ENCODE results near the gene FRG2C. TPM values are rescaled to one million over a fixed set of nuclear protein-coding genes. Genes with fewer than 3 reads are reported as not detected.
"Not testable (repeated sequence)": the region's sequence is repeated elsewhere in the genome, so short reads cannot be mapped to it uniquely, and the experiment has no call there.

Gene FRG2C
- not detected in 2 replicates for total RNA-seq

GRCh38 chr3:75664028-75664427, at the start of gene FRG2C:
Gene FRG2C (plus strand): TSS chr3:75664328. CDS start chr3:75664380, 52 bp downstream.
- DNase-seq: not testable (repeated sequence)

GRCh38 chr3:75618666-75619305, 45.3 kb upstream of the FRG2C start:
- not testable (repeated sequence) for DNase-seq

DNA sequence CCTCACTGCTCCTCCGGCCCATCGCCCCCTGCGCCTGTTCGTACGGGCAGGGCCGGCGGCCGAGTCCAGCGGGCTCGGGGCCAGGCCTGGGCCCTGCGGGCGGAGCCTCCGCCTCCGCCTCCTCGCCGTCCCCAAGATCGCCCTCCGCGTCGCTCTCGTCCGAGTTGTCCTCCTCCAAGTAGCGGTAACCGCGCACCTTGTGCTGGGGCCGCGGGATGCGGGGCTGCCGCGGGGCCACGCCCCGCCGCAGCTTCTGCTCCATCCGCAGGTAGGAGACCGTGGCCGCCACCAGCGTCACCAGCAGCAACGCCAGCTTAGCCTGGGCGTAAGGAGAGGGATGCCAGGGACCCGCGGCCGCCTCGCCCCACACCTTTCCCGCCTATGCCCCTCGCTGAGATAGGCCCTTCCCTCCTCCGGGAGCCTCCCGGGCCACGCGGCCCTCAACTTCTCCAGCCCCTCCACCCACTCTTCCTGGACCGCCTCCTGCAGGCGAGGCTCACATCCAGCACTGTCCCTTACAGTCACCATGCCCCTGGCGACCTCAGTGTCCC, 44.6 kb upstream of the FRG2C start:
- not testable (repeated sequence) for DNase-seq

GRCh38 chr3:75621772-75622171, 42.4 kb upstream of the FRG2C start:
- DNase-seq: not testable (repeated sequence)

GRCh38 chr3:75623656-75624055, 40.5 kb upstream of the FRG2C start:
- DNase-seq: not testable (repeated sequence)

GRCh38 chr3:75630887-75631535, 33.1 kb upstream of the FRG2C start:
- not testable (repeated sequence) for DNase-seq

DNA sequence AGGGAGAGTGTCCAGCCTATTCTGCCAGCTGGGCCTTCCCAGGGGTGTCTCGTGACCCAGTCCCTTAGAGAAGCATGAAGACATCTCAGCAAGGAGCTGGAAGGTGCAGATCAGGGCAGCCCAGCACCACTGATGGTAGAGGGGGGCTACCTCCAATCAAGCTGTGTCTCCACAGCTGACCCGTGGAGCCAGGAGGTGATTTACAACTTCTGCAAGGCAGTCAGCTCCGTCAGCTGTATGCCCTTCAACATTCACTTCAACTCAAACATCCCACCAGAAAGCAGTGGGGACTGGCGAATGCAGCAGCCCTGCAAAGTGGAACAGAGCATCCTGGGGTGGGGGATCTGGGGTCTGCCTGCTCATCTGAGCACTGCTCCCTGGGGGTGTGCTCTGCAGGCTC, 32.6 kb upstream of the FRG2C start:
- DNase-seq: no peak

DNA sequence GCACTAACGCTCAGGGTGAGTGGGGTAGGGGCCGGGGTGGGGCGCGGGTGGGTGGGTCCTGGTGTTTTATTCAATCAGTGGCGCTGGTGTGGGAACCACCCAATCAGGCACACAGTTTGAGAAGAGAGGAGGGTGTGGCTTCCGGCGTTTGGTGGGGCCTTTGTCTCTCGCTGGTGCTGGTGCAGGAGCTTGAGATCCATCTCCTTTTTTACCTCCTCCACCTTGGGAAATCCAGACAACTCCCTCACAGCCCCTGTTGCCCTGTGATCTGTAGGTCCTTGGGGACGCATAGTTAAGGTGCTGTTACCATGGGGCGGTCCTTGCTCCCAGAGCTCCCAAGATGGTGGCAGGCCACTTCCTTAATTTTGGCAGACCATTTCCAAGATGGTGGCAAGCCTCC, 25.2 kb upstream of the FRG2C start:
- not testable (repeated sequence) for DNase-seq

DNA sequence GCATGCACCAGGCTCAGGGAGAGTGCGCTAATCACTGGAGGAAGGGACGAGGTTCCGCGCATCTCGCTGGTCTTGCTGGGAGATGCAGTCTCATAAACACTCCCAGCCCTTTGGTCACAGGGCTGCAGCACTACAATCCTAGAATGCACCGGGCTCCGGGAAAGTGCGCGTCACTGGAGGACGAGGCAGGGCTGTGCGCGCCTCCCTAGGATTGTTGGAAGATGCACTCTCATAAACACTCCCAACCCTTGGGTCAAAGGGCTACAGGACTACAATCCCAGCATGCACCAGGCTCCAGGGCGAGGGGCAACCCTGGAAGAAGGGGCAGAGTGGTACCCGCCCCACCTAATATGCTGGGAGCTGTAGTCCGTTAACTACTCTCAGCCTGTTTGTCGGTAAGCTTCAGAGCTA, 23.0 kb upstream of the FRG2C start:
- DNase-seq: peak; percentile 51

DNA sequence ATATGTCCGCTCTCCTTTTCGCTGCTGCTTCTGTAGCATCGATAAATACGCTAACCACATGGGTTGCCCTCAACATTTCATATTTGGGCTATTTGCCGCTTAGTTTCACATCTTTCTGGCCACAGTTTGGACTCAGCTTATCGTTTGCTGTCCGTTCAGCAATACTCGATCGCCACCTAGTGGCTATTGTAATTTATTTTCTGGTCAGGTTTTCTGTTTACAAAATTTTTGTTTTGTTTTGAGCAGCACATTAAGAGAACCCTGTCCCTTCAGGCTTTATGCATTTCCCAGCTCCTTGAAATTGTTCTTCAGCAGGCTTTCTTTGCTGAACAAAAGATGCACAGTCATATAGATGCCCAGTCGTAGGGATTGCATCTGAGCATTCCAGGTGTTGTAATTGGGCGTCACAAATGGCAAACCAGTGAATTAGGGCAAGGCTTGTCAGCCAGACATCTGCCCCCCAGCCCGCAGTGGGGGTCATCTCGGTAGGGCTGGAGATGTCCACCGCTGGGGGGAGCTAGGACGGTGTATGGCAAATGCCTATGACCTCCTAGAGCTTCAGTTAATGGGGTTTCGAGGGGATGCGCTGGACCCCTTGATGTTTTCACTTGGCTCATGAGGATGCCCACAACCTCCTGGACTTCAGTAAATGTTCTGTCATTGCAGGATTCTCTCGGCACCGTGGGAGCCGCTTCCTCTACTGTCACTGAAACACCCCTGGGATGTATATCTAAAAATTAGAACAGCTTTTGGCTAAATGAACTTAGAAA, 20.9 kb upstream of the FRG2C start:
- DNase-seq: peak; percentile 41

DNA sequence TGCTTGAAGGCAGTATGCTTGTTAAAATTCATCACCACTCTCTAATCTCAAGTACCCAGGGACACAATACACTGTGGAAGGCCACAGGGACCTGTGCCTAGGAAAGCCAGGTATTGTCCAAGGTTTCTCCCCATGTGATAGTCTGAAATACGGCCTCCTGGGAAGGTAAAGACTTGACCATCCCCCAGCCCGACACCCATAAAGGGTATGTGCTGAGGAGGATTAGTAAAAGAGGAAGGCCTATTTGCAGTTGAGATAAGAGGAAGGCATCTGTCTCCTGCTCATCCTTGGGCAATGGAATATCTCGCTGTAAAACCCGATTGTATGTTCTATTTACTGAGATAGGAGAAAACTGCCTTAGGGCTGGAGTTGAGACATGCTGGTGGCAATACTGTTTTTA, 18.6 kb upstream of the FRG2C start:
- not testable (repeated sequence) for DNase-seq

DNA sequence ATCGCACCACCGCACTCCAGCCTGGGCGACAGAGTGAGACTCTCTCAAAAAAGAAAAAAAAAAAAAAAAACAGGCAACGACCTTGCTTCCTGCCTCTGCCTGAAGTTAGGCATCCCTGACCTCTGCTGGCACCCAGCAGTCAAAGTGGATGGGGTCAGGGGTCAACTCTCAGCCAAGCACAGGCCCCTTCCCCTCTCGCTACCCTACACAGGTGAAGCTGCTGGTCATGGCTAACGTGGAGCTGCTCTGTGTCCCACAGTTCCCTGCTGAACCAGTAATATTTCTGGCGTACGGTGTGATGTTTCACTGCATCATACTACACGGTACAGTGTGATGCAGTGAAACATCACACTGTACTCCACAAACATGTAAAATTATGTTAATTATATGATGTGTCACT, 13.9 kb upstream of the FRG2C start:
- DNase-seq: no peak

GRCh38 chr3:75655101-75655904, 8.8 kb upstream of the FRG2C start:
- DNase-seq: not testable (repeated sequence)

GRCh38 chr3:75655956-75656355, 8.2 kb upstream of the FRG2C start:
- not testable (repeated sequence) for DNase-seq

GRCh38 chr3:75658411-75659107, 5.6 kb upstream of the FRG2C start:
- not testable (repeated sequence) for DNase-seq

- not testable (repeated sequence) for DNase-seq
Measured at GRCh38 chr3:75659108-75659433, 5.1 kb upstream of the FRG2C start.

DNA sequence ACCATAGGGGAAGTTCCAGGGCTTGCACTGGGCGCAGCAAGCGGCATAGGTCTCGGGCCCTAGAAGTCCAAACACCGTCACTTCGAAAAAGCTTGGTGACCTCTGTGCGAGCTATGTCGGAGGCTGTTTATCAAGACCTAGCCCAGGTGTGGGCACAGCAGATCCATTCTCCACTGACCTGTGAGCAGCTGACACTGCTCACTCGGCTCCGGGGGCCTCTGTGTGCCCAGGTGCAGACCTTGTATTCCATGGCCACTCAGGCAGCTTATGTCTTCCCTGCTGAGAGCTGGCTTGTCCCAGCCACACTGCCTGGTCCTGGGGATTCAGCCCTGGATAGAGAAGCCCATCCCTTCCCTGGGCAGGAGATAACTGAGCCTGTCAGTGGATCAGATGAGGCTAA, 1.5 kb downstream of the FRG2C start:
- not testable (repeated sequence) for DNase-seq

- not testable (repeated sequence) for DNase-seq
Measured at GRCh38 chr3:75667757-75668701, 3.9 kb downstream of the FRG2C start.

DNA sequence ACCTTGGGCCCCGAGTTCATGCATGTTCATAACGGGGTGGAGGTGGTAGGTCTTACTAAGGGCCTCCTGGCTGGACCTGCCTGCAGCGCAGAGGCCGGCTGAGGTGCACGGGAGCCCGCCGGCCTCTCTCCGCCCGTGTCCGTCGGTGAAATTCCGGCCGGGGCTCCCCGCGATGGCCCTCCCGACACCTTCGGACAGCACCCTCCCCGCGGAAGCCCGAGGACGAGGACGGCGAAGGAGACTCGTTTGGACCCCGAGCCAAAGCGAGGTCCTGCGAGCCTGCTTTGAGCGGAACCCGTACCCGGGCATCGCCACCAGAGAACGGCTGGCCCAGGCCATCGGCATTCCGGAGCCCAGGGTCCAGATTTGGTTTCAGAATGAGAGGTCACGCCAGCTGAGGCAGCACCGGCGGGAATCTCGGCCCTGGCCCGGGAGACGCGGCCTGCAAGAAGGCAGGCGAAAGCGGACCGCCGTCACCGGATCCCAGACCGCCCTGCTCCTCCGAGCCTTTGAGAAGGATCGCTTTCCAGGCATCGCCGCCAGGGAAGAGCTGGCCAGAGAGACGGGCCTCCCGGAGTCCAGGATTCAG, 4.7 kb downstream of the FRG2C start:
- not testable (repeated sequence) for DNase-seq
